ENCODE data around the gene LRRN2. TPM values are rescaled to one million over a fixed set of nuclear protein-coding genes. Genes with fewer than 3 reads are reported as not detected.
"Not testable (repeated sequence)": the region's sequence is repeated elsewhere in the genome, so short reads cannot be mapped to it uniquely, and the experiment has no call there.

The LRRN2 gene
- total RNA-seq, 1 donor = not detected

GRCh38 chr1:204640578-204640977 lies 45.0 kb downstream of the LRRN2 start:
- no peak for TF ChIP-seq CTCF (IDR thresholded peaks at IDR 0.05; ENCODE audit: insufficient read depth, low read length)
- no peak for DNase-seq (ENCODE audit: low read depth)

DNA sequence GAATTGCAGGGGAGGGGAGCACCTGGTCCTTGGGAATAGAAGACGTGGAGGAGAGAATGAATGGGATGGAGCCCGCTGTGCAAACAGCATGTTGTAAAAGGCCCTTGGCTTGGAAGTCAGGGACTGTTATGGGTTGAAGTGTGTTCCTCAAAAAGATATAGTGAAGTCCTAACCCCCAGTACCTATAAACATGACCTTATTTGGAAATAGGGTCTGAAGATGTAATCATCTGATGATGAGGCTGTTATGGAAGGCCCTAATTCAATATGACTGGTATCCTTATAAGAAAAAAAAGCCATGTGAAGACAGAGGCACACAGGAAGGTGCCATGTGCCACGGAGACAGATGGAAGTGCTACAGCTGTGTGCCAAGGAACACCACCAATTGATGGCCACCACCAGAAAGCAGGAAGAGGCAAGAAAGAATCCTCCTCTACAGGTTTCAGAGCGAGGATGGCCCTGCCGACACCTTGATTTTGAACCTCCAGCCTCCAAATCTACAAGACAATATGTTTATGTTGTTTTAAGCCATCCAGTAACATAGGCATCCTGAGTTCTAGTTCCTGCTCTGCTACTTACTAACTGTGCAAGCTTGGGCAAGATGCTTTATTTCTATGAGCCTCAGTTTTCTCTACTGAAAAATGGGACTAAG lies 51.2 kb downstream of the LRRN2 start:
- no peak overlapping the region for H3K4me3 ChIP-seq (ENCODE audit: low read depth, low read length)
- TF ChIP-seq CTCF (IDR thresholded peaks at IDR 0.05; ENCODE audit: insufficient read depth, low read length) = no peak
- no peak for DNase-seq (ENCODE audit: low read depth)

More at GRCh38 chr1:204640578-204640977, 45.0 kb downstream of the LRRN2 start:
- H3K4me3 ChIP-seq (ENCODE audit: low read depth, low read length) = no peak overlapping the region

- H3K4me3 ChIP-seq (ENCODE audit: low read depth, low read length) = no peak overlapping the region
- DNase-seq (ENCODE audit: low read depth) = peak; percentile 54
- no peak for TF ChIP-seq CTCF (IDR thresholded peaks at IDR 0.05; ENCODE audit: insufficient read depth, low read length)
Measured at GRCh38 chr1:204633665-204634064, 51.9 kb downstream of the LRRN2 start.

DNA sequence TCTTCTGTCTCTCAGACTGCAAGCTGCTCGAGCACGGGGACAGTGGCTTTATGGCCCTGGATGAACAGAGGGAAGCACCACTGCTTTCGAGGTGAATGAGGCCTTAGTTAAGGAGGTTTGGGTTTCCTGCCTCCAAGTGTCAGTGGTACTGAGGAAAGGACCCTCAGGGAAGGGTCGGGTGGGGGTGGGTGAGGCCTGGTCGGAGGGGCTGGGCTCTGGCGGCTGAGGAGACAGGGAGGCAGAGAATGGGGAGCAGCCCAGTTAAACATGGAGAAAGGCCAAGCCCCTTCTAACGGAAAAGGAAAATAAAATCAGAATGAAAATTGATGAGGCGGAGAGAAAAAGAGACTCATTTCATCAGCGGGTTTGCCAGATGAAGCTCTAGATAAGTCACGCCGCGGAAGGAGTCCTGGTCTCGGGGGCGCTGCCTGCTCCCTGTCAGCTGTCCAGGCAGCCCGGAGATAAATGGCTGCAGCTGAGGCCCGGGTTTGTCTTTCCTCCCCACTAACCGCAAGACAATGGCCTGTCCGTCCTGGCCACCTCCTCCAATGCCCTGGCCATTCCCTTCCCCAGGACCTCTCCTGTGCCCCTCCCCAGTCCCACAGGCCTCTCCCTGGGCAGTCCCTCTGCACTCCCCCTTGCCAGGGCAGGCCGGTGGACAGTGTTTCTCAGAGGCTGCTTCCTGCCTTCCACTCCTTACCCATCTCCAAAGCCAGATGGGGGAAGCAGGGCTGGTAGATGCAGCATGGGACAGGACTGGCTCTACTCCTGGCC lies 55.2 kb downstream of the LRRN2 start:
- no peak for DNase-seq (ENCODE audit: low read depth)
- no peak for TF ChIP-seq CTCF (IDR thresholded peaks at IDR 0.05; ENCODE audit: insufficient read depth, low read length)

DNA sequence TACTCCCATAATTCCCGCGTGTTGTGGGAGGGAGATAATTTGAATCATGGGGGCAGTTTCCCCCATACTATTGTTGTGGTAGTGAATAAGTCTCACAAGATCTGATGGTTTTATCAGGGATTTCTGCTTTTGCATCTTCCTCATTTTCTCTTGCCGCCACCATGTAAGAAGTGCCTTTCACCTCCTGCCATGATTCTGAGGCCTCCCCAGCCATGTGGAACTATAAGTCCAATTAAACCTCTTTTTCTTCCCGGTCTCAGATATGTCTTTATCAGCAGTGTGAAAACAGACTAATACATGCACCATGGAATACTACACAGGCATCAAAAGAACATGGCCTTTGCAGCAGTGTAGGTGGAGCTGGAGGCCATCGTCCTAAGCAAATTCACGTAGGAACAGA lies 56.1 kb downstream of the LRRN2 start:
- not testable (repeated sequence) for DNase-seq (ENCODE audit: low read depth)

More for the DNA sequence above, 55.2 kb downstream of the LRRN2 start:
- no peak overlapping the region for H3K4me3 ChIP-seq (ENCODE audit: low read depth, low read length)

DNA sequence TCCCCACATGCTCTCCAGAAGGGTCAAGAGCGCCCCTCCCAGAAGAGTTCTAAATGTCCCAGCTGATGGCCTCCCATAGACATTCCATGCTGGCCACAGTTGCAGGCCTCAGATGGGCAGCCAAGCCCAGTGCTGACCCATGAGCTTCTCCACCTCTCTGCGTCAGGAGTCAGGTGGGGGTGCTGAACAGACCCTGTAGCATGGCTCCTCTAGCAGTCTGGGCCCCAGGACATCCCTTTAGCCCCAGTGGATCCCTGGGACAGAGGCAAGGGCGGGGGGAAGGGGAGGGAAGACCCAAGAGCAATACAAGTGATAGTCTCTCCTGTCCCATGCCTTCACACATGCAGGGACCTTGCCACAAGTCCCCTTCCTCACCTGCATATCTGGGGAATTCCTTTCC lies 56.7 kb downstream of the LRRN2 start:
- no peak for DNase-seq (ENCODE audit: low read depth)
- TF ChIP-seq CTCF (IDR thresholded peaks at IDR 0.05; ENCODE audit: insufficient read depth, low read length) = no peak
- no peak overlapping the region for H3K4me3 ChIP-seq (ENCODE audit: low read depth, low read length)

More for the DNA sequence above, 56.1 kb downstream of the LRRN2 start:
- not testable (repeated sequence) for H3K4me3 ChIP-seq (ENCODE audit: low read depth, low read length)

- DNase-seq (ENCODE audit: low read depth) = no peak
- TF ChIP-seq CTCF (IDR thresholded peaks at IDR 0.05; ENCODE audit: insufficient read depth, low read length) = no peak
- no peak overlapping the region for H3K4me3 ChIP-seq (ENCODE audit: low read depth, low read length)
Measured at GRCh38 chr1:204627436-204627835, 58.1 kb downstream of the LRRN2 start.
